Chondrocyte (in vitro differentiated cells): ENCODE measurements around the gene GPR37L1. TPM values are rescaled to one million over a fixed set of nuclear protein-coding genes. Genes with fewer than 3 reads are reported as not detected.
"Not testable (repeated sequence)": the region's sequence is repeated elsewhere in the genome, so short reads cannot be mapped to it uniquely, and the experiment has no call there.

Source experiments
- DNase-seq: peaks from one replicate; pipeline ENCODE4 v3.0.0; 2021; ENCODE audit warnings: mixed read lengths, low spot score
- H3K27ac Mint-ChIP-seq: one replicate; pipeline ENCODE4 v1.8.0; 2021; ENCODE audit warnings: mild to moderate bottlenecking, moderate library complexity, mixed read lengths; ENCODE audit not compliant: unreplicated experiment
- H3K27me3 Mint-ChIP-seq: 2 replicates; pipeline ENCODE4 v1.8.0; 2021; ENCODE audit warnings: low read depth, mixed read lengths
- H3K36me3 Mint-ChIP-seq: 2 replicates; pipeline ENCODE4 v1.8.0; 2021; ENCODE audit warnings: low read depth, mixed read lengths
- H3K4me1 Mint-ChIP-seq: 2 replicates; pipeline ENCODE4 v1.8.0; 2021; ENCODE audit warnings: low read depth, mild to moderate bottlenecking, mixed read lengths
- H3K4me3 Mint-ChIP-seq: one replicate; pipeline ENCODE4 v1.8.0; 2021; ENCODE audit warnings: mild to moderate bottlenecking, moderate library complexity, mixed read lengths; ENCODE audit not compliant: unreplicated experiment
- H3K9me3 Mint-ChIP-seq: 2 replicates; pipeline ENCODE4 v1.8.0; 2021; ENCODE audit warnings: low read depth, mixed read lengths
- CTCF ChIP-seq: fragments of 200-600 bp; sonication (generic); IDR thresholded peaks from 2 replicates; pipeline ENCODE4 v1.5.0; 2021; ENCODE audit warnings: antibody characterized with exemption, mild to moderate bottlenecking, moderate library complexity
- total RNA-seq: library from RNA; stranded (reverse); gene quantifications from 3 replicates; pipeline ENCODE4 v1.2.1, GENCODE V29; 2021

GPR37L1 gene
- total RNA-seq, 1 donor from 2014 or later: not detected

DNA sequence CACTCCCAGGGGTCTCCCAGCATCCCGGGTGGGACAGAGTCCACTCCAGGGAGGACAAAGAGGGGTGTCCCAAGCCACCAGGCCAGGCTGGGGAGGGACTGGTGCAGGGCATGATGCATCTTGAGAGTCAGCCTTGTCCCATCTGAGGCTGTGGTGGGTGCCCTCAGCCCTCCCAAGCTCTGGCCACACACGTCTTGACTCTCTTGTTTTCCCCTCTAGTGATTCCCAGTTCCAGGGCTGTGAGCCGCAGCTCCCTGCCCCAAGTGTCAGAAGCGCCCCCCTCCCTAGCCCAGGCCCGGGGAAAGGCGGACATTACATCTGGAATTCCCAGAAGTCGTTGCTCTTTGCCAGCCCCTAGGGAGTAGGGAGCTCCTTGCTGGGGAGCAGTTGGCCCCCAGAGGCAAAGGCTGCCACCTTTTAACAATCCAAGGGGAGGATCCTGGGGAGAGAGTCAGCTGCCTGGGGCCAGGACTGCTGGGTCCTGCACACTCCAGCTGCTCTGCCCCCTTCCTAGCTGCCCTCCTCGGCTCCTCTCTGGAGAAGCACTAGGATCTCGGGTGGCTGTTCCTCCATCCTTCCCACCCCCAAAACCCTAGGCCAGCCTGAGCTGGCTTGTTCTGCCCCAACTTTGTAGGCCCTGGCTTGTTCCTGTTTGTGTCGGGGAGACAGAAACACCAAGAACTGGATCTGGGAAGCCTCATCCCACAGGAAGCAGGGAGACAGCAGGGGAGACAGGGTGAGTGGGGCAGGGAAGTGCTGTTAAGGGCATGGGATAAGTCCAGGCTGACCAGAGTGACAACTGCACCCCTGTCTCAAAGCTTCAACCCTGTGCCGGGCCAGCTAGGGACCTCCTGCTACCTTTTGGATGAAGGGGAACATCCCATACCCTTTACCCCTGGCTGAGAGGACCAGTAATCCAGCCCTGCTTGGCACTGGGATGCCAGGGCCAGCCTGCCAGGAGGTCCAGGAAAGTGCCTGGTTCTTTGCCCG is 40.9 kb downstream of the GPR37L1 start:
- TF ChIP-seq CTCF: no peak
- Mint-ChIP-seq H3K9me3 (no peaks in the 10 kb centered on the region), H3K4me1 (peaks cover 4% of the 10 kb centered on the region), H3K4me3 (no peak overlapping the region), H3K36me3 (no peaks in the 10 kb centered on the region), H3K27me3 (peaks cover 4% of the 10 kb centered on the region), H3K27ac (no peak overlapping the region)
- no peak for DNase-seq

DNA sequence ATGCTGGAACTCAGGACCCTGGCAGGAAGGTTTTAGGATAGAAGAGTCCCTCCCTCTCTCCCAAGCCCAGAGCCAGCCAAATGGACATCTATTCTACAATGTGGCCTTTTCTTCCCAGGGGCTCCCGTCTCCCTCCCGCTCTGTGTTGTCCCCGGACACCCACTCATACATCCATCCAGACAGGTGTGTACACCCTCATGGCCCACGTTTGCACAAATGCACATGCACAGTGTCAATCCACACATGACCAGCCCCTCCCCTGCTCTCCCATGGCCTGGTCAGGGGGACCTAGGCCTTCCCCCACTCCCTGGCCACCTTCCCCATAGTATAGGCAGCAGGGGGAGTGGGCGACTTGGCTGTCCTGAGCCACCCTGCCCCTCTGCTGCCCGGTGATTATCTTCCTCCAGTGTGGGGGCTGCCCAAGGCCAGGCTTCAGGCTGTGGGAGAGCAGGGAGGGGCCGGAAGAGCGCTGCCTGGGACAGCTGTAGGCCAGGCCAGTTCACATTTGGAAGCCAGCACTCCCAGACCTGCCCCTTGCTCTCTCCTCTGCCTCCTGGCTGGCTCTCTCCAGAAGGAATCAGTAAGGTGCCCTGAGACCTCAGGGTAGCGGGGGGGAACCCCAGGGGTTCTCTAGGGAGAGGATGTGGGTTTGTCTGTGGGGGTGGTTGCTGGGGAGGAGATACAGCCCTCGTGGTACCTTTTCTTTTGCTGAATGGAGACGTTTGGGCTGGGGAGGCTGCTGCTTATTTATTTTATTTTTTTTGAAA is 41.7 kb downstream of the GPR37L1 start:
- Mint-ChIP-seq H3K4me1 (peaks cover 4% of the 10 kb centered on the region), H3K27me3 (peaks cover 4% of the 10 kb centered on the region), H3K9me3 (no peaks in the 10 kb centered on the region), H3K36me3 (no peaks in the 10 kb centered on the region), H3K4me3 (no peak overlapping the region), H3K27ac (no peak overlapping the region)
- TF ChIP-seq CTCF: no peak
- no peak for DNase-seq

- Mint-ChIP-seq H3K27me3 (peaks cover 4% of the 10 kb centered on the region), H3K27ac (no peak overlapping the region)
These were observed 42.7 kb downstream of the GPR37L1 start for GRCh38 chr1:202165267-202165941.

GRCh38 chr1:202165942-202166843 is 43.5 kb downstream of the GPR37L1 start:
- H3K36me3 Mint-ChIP-seq: no peaks in the 10 kb centered on the region
- no peak overlapping the region for H3K27ac Mint-ChIP-seq
- no peaks in the 10 kb centered on the region for H3K4me1 Mint-ChIP-seq
- peaks cover 4% of the 10 kb centered on the region for H3K27me3 Mint-ChIP-seq
- no peak for DNase-seq
- no peak overlapping the region for H3K4me3 Mint-ChIP-seq
- H3K9me3 Mint-ChIP-seq: no peaks in the 10 kb centered on the region
- TF ChIP-seq CTCF: no peak

More at GRCh38 chr1:202165267-202165941, 42.7 kb downstream of the GPR37L1 start:
- no peak for TF ChIP-seq CTCF
- no peaks in the 10 kb centered on the region for H3K36me3 Mint-ChIP-seq
- H3K4me1 Mint-ChIP-seq: peaks cover 4% of the 10 kb centered on the region
- no peak for DNase-seq
- no peaks in the 10 kb centered on the region for H3K9me3 Mint-ChIP-seq
- no peak overlapping the region for H3K4me3 Mint-ChIP-seq

DNA sequence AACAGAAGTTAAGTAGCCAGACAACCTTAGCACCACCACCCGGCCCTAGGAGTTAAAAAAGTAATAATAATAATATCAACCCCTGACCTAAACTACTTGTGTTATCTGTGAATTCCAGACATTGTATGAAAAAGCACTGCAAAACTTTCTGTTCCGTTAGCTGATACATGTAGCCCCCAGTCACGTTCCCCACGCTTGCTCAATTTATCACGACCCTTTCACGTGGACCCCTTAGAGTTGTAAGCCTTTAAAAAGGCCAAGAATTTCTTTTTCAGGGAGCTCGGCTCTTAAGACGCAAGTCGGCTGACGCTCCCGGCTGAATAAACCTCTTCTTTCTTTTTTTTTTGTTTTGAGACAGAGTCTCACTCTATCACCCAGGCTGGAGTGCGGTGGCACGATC is 44.3 kb downstream of the GPR37L1 start:
- H3K27ac Mint-ChIP-seq, DNase-seq, H3K4me1 Mint-ChIP-seq, H3K4me3 Mint-ChIP-seq, H3K36me3 Mint-ChIP-seq, H3K27me3 Mint-ChIP-seq, H3K9me3 Mint-ChIP-seq: not testable (repeated sequence)
